Bronchus fibroblast of lung (primary cell): Measurements from ENCODE around the gene CPNE1. TPM values are rescaled to one million over a fixed set of nuclear protein-coding genes. Genes with fewer than 3 reads are reported as not detected.

ENCODE experiments used
- total RNA-seq: library from RNA; depleted of rRNA; stranded (reverse); fragments of >200 nt; gene quantifications from 2 replicates; pipeline ENCODE4 v1.2.3, GENCODE V29; 2015

The CPNE1 gene
- 94.3 and 95.6 TPM in 2 replicates for total RNA-seq

GRCh38 chr20:35664466-35665206 lies at the start of gene CPNE1, which contains the start of gene RBM12:
Gene CPNE1 (minus strand): TSS chr20:35664900. CDS start chr20:35632923, 31,977 bp downstream.
Gene RBM12 (minus strand): TSS chr20:35664900. CDS start chr20:35655322, 9,578 bp downstream.

GRCh38 chr20:35699127-35699956 lies 34.6 kb upstream of the CPNE1 start, which contains the start of the genes NFS1 and ROMO1:
Gene NFS1 (minus strand): TSS chr20:35699352. CDS start chr20:35699288, 64 bp downstream.
Gene ROMO1 (plus strand): TSS chr20:35699405. CDS start chr20:35699633, 228 bp downstream.

GRCh38 chr20:35615667-35616464 lies 48.8 kb downstream of the CPNE1 start, which contains the start of gene SPAG4:
Gene SPAG4 (plus strand): TSS chr20:35615829. CDS start chr20:35616004, 175 bp downstream.

Other genes starting within 250 kb of the CPNE1 start
- gene GDF5, start 226.7 kb downstream of the CPNE1 start, total RNA-seq: 56.2 TPM in 2 replicates
- 29.1 and 33.9 TPM in 2 replicates for gene CEP250, start 209.3 kb downstream of the CPNE1 start, total RNA-seq
- not detected in 2 replicates for gene C20orf173, start 135.2 kb downstream of the CPNE1 start, total RNA-seq
- 189 and 202 TPM in 2 replicates for gene ERGIC3, start 122.8 kb downstream of the CPNE1 start, total RNA-seq
- gene SPAG4, start 49.1 kb downstream of the CPNE1 start, total RNA-seq: 4.7 and 6.8 TPM in 2 replicates
- gene RBM12, start within 50 bp of the CPNE1 start, total RNA-seq: 27.4 and 30.6 TPM in 2 replicates
- gene NFS1, start 34.5 kb upstream of the CPNE1 start, total RNA-seq: 27.9 and 35.3 TPM in 2 replicates
- gene ROMO1, start 34.5 kb upstream of the CPNE1 start, total RNA-seq: 397 and 521 TPM in 2 replicates
- gene RBM39, start 77.4 kb upstream of the CPNE1 start, total RNA-seq: 104 and 138 TPM in 2 replicates
- gene PHF20, start 107.1 kb upstream of the CPNE1 start, total RNA-seq: 23.0 and 27.6 TPM in 2 replicates